Activated CD8-positive, alpha-beta memory T cell treated with anti-CD3 and anti-CD28 coated beads for 48 hours (primary cell): ENCODE data around the gene SLC27A6.

Experiments used
- DNase-seq, 3 experiments: peaks; one replicate each; pipeline ENCODE4 v3.0.0-alpha.2; 2020; ENCODE audit warnings: low read depth in 2 of 3, low spot score in 2 of 3

The SLC27A6 gene

DNA sequence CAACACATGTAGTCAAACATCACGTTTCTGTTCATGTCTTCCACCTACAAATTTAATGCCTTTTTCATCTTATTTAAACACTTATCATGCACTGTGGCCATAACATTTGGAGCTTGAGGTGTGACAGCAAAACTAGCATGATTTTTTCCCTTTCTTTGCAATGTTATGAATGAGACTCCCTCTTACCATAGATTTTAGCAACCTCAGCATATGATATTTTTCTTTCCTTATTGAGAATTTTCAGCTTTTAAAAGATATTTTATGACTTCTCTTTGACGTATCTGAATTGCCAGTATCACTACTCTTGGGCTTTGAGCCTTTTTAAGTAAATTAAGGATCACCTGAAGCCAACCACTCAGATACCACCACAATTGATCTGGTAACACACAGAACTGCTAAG lies 96.6 kb downstream of the SLC27A6 start:
- no peak for DNase-seq

DNA sequence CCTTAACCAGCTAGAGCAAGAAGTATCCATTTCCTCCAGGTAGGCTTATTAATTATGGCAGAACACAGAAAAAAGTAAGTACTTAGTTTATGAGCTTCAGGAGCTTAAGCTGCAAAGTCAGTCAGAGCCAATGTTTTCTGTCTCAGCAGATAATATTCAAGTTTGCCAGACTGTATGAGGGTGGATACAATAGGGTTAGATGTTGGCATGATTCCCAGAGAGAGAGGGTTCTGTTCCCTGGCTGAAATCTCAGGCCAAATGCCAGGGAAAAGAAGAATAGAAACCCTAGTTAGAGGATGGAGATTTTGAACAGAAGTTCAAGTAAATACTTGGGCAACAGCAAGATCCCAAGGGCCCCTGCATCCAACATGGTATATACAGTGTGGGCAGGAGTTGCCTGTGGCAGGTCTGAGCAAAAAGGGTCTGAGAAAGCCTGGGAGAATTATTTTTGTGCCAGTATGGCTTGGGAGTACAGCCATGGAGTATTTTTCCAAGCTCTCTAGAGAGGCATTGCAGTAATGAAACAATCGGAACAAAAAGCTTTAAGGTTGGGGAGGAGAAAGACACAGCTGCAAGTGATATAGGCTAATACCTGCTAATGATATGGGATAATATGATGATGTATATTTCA lies 98.3 kb downstream of the SLC27A6 start:
- no peak for DNase-seq

DNA sequence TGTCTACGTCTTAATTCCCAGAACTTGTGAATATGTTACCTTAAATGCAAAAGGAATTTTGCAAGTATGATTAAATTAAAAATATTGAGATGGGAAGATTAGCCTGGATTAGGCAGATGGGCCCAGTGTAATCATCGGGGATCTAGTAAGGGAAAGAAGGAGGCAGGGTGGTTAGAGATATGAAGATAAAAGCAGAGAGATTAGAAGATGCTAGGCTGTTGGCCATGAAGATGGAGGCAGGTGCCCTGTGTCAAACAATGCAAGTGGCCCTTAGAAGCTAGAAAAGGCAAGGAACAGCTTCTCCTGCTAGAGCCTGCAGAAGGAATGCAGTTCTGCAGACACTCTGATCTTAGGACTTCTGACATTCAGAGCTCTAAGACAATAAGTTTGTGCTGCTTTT lies 100.4 kb downstream of the SLC27A6 start:
- no peak for DNase-seq

DNA sequence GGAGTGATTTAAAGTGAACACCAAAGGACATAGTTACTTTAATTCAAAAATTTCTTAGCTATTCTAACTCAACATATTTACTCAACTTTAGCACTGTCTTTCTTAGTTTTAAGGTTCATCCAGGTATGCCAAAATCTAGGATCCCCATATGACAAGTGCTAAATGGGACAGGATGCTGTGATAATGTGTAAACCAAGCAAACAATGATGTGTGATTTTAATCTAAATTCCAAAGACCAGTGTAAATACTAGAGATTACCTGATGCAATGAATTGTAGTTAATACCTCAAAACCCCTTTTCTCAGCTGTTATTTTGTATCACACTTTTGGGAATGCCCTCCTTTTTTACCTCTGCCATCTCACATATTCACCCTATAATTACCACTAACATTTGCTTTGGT lies 102.5 kb downstream of the SLC27A6 start:
- no peak for DNase-seq

DNA sequence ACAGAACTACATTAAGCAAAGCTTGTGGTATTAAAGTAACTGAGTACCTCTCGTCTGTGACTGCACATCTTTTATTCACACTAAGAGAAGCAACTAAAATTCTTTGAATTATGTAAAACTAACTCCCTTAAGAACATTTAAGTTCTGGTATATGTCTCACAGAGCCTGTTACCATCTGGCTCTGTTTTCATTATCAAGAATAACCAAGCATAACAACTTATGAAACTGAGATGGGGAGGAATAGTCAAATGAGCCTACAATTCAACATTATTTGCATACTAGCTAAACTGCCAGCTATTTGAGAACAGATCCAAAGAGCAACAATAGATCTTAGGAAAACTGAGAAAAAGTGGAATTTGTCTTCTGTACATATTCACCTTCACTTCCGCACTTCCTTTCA lies 104.0 kb downstream of the SLC27A6 start:
- no peak for DNase-seq

DNA sequence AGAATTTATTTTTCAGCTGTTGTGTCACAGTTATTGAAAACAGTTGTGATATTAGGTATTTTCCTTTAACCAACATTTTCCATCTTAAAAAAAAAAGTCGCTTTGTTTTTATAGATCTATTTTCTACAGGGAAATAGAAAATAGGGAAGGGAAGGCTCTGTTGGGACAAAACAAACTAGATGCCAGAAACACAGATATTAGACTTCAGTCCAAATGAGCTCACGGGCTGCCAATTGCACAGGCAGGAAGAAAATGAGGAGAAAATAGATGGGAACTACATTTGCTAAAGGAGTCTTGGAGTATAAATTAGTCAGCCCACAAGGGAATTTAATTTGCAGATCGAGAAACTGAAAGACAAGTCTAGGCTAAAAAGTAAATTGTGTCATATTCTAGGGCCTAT lies 107.8 kb downstream of the SLC27A6 start:
- no peak for DNase-seq

DNA sequence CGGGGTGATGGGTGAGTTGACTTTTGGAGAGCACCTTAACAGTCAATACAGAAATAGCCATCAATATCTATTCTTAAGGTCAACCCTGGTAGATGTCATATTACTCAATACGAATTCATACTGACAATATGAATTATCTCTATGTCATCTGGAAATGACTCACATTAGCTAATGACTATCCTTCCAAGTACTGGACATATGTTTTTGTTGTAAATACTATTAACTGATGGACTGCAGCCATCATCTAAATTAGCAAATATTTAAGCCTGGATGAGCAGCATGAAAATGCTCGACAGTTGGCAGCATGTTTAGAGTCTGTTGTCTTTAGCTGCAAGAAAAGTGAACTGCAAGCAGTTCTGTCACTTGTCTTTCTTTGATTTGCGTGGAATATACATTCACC lies 109.6 kb downstream of the SLC27A6 start:
- DNase-seq, result no peak

DNA sequence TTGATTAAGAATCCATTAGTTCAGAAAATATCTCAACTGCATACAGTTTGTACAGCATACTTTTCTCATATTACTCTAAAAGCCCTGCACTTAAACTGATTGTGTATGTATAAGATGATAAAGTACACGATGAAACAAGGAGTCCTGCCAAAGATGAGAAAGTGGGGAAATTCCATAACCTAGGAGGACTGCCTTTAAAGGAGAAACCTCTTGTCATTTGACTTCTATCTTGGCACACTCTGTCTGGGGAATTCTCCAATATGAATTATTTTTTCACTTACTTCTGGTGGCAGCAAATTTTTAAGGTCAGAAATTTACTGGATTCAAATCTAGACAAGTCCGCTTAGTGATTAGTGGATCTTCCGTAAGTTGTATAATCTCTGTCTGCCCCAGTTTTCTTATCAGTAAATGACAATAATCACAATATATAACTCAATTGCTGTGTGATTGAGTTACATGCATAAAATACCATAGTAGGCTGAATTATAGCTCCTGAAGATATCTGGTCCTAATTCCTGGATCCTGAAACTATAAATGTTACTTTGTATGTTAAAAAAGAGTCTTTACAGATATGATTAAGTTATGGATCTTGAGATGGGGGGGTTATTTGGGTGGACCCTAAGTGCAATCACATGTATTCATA lies 112.3 kb downstream of the SLC27A6 start:
- no peak for DNase-seq

DNA sequence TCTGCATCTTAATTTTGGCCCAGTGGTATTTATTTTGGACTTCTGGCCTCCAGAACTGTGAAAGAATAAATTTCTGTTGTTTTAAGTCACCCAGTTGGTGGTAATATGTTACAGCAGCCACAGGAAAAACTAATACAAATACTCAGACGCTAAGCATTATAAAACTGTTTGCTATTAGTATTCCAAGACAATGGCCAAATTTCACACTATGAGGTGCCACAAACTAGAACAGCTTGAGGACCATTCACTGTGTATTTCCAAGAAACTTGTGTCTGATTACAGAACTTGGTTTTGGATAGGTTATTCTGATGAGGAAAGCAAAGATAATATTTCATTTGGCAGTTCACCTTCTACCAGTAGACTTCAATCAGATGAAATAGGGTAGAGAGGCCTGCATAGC lies 113.0 kb downstream of the SLC27A6 start:
- DNase-seq, result no peak

DNA sequence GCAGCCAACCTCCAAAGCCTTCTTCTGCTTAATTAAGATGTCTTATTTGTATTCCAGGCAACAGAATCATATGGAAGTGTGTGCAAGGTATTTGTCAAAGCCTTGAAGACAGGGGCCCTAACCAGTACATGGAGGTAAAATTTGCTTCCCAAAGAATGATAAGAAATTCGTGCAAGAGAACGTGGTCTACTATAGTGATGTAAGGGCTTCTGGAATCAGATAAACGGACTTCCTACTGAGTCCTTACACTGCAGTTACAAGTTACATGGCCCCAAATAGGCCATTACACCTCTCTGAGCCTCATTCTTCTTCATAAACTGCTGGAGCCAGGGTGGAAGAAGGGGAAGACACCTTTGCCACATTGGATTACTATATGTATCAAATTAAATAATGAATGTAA lies 113.4 kb downstream of the SLC27A6 start:
- no peak for DNase-seq

DNA sequence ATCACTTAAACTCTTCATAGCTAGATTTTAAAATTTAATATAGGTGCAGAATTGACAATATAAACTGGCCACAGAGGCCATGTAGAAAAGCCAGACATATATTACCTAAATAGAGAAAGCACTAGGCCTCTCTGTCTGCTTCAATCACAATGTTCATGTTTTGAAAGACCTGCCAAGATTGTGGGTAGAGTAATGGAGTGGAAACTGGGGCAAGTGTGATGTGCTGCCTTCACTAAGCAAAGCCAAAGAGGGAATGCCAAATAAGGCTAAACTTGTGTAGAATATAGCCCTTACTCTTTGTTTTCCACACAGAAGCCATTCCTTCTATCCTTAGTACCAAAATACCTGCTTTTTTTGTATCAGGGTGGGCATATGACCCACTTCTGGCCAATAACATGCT lies 114.2 kb downstream of the SLC27A6 start:
- no peak for DNase-seq

DNA sequence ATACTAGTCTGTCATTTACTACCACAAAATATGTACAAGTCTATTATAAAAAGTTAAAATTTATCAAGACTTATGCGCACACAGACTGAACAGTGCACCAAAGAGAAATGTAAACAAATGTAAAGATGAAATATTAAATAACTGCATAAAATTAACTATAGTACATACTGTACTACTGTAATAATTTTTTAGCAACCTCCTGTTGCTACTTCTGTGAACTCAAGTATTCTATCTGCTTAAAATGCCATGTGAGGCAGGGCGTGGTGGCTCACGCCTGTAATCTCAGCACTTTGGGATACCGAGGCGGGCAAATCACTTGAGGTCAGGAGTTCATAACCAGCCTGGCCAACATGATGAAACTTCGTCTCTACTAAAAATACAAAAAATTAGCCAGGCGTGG lies 115.5 kb downstream of the SLC27A6 start:
- no peak for DNase-seq

DNA sequence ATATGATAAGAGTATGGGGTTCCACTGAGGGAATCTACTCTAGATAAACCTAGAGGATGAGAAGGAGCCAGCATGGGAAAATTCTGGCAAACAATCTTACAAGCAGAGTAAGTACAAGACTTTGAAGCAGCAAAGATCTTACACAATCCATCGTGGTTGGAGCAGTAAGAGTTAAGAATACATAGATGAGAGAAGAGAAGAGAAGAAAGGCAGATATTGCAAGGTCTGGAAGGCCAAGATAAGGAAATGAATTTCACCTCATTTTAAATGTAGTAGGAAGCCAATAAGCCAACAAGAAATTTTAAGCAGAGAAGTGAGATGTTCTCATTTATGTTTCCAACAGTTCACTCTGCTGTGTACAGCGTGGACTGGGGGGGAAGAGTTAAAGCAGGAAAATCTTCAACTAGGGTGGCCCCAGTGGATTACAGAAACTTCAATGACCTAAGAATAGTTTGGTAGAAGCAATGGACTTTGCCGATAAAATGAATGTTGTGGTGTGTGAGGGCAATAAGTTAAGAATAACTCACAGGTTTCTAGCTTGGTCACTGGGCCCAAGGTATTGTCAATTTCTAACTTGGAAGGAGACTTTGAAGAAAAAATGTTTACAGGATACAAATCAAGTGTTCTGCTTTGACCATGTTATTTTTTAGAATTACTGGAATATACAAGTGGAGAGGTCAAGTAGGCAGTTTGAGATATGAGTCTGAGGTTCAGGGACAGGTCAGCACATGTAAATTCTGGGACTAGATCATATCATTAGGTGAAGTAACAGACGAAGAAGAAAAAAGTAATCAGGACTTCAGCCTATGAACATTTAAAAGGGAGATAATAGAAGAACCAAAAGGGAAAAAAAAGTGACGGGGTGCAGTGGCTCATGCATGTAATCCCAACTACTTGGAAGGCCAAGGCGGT lies 117.2 kb downstream of the SLC27A6 start:
- no peak for DNase-seq
